GM18873 (cell line): Measurements from ENCODE around the gene OPRL1.
"Not testable (repeated sequence)": the region's sequence is repeated elsewhere in the genome, so short reads cannot be mapped to it uniquely, and the experiment has no call there.

ENCODE experiments used
- ATAC-seq: cut with Tn5 transposase; IDR thresholded peaks from one replicate; pipeline ENCODE4 v1.9.1; 2021; ENCODE audit warnings: mild to moderate bottlenecking, moderate library complexity, moderate number of reproducible peaks; ENCODE audit not compliant: unreplicated experiment, low FRiP score

The OPRL1 gene

DNA sequence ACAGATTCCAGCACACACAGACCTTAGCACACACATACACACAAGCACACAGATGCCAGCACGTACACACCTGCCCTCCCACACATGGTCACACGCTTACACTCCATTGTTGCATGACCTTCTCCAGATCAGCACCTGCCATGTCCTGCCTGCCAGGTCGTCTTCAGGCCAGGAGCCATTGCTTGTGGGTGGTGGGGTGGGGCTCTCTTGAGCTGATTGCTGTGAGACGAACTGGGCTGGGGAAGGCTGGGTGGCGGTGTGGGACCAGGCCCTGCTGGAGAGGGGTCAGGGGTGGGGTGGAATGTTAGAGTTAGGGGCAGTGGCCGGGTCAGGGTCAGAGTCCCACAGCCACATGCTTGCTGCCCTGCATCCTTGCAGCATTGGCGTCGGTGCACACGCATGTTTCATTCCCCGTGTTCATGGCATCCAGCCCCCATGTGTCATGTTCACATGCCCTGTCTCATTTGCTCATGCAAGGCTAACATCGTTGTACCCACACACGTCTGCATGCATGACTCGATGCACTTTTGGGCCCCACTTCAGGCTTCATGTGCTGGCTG is 34.0 kb downstream of the OPRL1 start:
- ATAC-seq = no peak

DNA sequence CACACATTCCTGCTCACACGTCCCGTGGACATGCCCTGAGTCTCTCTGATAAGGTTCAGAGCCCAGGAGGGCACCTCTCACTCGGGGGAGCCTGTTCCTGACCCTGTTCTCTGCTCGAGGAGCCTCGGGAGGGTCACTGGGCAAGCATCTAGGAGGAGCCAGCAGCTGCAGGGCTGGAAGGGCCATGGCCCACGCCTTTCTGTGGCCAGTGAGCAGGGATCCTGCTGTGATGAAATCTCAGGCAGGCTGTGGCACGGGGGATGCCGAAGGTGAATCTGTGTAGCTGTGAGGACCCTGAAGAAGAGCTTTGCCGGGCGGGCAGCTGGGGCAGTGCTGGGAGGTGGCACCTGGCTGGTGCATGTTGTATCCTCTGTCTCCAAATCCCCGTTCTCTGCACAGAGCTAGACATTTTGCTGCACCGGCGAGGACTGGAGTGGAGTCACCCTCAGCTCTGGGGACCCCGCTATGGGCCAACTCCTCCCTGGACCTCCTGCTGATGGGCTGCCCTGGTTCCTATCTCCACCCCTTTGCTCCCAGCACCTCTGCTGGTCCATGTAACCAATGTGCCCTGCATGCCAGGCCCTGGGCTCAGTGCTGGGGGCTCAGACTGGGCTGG is 34.6 kb downstream of the OPRL1 start:
- no peak for ATAC-seq

DNA sequence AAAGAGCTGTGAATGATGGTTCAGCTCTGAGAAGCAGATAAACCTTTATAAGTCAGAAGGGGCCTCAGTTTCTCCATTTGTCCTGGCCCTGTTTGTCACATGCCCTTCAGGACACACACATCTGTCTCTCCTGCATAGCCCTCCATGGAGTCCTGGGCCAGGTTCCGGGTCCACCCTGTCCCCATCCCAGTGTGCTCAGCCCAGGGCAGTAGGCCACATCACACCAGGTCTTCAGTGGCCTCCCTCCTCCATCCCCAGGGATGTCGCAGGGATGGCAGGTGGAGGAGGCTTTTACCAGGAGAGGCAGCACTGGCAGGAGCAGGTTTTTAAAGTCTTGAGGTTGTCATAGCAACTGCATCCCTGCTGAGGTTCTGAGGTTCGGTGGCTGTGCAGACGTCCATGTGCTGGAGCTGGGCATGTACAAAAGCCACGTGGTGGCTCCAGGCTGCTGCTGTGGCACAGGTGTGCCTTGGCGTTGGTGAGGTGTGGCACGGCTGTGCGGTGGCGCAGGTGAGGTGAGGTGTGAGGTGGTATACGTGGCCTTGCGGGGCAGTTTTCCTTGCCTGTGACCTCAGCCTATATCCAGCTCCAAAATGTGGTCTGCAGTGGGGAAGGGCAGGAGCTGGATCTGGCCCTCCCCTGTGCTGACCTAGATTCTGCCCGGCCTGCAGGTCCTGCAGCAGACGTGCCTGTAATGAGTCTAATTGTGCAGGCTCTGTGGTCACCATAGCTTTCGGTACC is 35.5 kb downstream of the OPRL1 start:
- ATAC-seq = no peak

DNA sequence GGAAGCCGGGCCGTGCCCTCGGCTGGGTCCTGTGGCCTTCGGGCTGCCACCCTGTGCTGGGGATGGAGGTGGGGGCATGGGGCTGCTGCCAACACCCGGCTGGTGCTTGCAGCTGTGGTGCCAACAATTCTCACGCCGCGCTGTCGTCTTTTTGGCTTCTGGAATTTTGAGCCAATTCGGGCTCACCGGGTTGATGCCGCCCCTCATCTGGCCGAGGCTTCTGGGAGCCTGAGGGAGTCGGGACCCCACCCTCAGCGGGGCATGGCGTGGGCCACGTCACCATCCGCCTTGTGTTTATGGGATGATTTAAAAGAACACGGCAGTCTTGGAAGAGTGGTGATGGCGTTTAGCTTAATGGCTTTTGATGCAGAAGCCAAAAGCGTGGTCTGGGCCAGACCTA is 36.1 kb downstream of the OPRL1 start:
- ATAC-seq = no peak

DNA sequence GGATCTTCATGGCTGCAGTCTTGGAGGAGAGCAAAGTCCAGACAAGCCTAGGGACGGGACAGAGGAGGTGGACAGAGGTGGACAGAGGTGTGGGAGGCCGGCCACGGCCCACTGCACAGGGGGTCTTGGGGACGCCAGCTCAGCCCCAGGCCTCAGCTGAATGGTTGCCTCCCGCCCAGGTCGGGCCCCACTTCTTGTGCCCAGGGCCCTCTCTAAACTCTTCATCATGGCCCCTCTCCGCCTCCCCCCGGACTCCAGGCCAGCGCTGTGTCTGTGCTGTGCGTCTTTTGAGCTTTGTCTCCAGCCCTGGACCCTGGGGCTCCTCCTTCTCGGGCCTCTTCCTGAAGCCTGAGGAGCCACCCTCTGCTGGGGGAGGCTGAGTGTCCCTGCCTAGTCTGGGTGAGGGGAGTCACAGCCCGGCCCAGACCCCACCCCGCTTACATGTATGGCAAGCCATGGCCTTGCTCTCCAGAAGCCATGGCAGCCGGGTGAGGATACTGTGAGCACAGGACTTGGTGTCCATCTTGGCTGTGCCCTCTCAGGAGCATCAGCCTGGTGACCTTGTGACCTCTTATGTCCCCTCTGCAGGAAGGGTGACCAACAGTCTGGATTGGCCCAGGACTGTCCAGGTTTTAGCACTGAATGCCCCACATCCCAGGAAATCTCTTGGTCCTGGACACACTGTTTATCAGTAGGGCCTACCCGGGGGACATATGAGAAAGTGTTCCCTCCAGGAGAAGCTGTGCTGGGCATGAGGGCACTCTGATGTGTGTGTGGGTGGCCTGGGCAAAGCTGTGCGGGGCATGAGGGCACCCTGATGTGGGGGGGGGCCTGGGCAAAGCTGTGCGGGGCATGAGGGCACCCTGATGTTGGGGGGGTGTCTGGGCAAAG is 36.9 kb downstream of the OPRL1 start:
- no peak for ATAC-seq

DNA sequence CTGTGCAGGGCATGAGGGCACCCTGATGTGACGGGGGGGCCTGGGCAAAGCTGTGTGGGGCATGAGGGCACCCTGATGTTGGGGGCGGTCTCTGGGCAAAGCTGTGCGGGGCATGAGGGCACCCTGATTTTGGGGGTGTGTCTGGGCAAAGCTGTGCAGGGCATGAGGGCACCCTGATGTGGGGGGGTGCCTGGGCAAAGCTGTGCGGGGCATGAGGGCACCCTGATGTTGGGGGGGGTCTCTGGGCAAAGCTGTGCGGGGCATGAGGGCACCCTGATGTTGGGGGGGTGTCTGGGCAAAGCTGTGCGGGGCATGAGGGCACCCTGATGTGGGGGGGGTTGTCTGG is 37.5 kb downstream of the OPRL1 start:
- not testable (repeated sequence) for ATAC-seq

DNA sequence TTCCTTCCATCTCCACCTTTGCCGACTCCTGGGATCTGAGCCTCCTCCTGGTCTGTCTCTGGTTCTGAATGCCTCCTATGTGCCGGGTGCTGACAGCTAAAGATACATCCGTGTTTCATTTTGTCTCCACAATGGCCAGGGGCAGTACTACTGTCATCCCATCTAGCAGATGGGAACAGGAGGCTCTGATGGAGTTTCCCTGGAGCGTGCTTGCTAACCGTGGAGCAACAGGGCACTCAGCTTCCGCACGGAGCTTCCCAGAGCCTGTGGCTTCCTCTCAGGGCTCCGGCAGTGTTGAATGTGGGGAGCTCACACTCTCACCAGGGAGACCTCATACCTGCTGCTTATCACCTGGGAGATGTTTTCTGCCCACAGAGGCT is 39.4 kb downstream of the OPRL1 start:
- ATAC-seq = no peak

DNA sequence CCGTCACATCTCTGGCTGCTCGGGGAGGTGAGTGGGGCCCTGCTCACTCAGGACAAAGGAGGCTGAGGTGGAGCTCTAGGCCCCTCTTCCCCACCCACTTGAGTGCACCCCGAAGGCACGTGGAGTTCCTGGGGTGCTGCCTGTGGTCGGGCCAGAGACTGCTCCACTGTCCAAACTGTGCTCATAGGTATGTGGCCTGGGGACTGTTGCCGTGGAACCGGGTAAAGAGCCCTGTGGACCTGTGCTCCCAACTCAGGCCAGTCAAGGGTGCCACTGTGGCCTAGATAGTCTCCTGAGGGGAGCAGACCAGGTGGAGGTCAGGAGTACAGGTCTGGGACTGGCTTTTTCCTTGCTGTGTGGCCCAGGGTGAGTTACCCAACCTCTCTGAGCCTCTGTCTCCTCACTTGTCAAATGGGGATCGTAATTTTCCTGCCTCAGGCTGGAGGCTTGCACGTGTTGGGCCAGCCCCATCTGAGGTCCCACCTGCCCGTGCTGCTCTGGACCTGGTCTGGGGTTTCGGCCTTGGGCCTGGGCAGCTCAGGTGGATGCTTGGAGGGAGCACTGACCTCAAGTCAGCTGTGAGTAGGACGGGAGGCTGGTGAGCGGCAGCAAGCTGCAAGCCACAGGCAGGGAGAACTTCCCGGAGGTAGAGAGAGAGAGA is 39.9 kb downstream of the OPRL1 start:
- no peak for ATAC-seq

DNA sequence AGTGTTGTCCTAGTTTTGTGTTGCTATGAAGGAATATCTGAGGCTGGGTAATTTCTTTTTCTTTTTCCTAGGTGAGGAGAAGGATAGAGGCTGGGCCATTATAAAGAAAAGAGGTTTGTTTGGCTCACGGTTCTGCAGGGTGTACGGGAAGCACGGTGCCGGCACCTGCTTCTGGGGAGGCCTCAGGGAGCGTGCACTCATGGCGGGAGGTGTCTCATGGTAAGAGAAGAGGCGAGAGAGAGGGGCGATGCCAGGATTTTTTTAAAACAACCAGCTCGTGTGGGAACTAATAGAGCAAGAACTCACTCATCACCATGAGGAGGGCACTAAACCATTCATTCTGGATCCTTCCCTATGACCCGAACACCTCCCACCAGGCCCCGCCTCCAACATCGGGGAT is 41.7 kb downstream of the OPRL1 start:
- no peak for ATAC-seq

DNA sequence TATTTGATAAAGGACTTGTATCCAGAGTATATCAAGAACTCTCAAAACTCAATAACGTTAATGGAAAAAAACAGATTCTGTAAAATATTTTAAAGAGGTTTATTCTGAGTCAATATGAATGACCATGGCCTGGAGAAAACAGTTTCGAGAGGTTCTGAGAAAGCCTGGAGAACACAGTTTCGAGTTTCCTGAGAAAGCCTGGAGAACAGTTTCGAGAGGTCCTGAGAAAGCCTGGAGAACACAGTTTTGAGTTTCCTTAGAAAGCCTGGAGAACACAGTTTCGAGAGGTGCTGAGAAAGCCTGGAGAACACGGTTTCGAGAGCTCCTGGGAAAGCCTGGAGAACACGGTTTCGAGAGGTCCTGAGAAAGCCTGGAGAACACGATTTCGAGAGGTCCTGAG is 43.0 kb downstream of the OPRL1 start:
- ATAC-seq = not testable (repeated sequence)

DNA sequence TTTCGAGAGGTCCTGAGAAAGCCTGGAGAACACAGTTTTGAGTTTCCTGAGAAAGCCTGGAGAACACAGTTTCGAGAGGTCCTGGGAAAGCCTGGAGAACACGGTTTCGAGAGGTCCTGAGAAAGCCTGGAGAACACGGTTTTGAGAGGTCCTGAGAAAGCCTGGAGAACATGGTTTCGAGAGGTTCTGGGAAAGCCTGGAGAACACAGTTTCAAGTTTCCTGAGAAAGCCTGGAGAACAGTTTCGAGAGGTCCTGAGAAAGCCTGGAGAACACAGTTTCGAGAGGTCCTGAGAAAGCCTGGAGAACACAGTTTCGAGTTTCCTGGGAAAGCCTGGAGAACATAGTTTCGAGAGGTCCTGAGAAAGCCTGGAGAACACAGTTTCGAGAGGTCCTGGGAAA is 43.6 kb downstream of the OPRL1 start:
- not testable (repeated sequence) for ATAC-seq

DNA sequence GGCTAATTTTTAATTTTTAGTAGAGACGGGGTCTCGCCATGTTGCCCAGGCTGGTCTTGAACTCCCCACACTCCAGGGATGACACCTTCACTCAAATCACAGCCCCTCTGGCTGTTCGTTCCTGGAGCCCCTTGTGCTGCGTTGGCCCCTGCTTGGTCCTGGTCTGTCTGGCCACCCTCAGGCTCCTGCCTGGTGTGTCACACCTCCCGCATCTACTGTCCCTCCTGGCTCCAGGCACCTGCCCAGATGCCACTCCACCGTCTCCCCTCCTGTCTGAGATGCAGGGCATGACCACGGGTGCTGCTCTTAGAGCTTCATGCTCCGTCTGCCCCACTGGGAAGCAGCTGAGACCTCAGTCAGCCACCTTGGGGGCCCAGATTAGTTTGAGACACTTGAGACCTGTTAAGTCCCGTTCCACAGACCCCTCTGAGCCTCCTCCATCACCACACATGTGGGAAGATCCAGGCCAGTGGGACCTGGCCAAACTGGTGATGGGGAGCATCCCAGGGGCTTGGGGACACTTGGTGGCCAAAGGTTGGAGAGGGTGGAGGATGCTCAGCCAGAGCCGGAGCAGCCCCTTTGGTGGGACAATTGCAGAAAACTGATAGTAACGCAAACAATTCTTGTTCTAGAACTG is 49.4 kb downstream of the OPRL1 start:
- ATAC-seq = no peak

DNA sequence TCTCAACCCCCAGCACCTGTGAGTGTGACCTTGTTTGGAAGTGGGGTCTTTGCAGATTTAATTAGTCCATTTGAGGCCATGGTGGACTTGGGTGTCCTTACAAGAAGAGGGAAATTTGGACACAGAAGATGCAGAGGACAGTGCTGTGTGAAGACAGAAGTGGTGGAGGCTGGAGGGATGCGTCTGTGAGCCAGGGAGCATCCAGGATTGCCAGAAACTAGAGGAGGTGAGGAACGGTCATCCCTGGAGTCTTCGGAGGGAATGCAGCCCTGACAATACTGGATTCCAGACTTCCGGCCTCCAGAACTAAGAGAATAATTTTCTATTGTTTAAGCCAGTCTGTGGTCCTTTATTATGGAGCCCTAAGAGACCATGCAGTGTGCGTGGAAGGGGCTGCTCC is 50.4 kb downstream of the OPRL1 start:
- no peak for ATAC-seq

DNA sequence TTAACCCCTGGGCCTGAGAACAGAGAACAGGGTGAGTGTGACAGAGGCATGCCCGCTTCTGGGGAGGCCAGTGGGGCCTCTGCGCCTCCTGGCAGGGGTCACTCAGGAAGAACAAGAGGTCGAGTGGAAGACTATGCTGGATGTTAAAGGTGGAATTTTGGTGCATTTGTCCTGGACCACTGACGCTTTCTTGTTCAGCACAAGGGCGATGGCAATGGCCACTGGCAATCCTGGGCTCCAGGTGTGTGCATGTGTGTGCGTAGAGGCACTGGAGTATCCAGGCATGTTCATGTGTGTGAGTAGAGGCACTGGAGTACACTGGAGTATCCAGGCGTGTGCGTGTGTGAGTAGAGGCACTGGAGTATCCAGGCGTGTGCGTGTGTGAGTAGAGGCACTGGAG is 51.0 kb downstream of the OPRL1 start:
- ATAC-seq = no peak

DNA sequence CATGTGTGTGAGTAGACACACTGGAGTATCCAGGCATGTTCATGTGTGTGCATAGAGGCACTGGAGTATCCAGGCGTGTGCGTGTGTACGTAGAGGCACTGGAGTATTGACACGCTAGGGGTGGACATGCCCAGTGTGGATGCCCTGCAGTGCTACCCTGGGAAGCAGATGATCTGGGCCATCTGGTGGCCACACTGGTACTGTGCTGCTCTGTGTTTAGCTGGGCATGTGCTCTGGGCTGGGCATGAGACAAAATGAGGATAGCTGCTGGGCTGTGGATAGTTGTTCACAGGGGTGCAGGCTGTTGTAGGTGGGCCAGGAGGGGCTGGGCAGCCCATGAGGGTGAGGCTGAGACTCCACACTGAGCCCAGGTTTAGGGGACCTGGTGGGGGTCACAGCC is 51.5 kb downstream of the OPRL1 start:
- no peak for ATAC-seq

DNA sequence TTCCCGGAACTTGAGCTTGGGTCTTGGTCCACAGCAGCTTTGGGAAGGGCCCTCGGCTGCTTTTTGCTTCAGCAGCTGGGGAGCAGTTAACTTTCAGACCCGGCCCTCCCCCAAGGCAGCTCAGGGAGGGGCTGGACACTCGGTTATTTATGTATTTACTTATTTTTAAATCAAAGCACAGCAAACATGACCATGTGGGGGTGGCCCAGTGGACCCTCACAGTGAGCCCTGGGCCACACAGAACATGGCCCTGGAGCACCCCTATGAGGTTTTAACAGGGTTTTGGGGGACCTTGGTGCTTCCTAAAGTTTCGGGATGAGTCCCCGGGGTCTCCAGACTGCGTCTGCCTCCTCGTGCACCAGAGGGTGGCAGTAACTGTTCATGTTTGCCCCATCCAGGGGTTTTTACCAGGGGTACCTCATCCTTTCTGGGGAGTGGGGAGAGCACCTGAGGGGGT is 54.1 kb downstream of the OPRL1 start:
- no peak for ATAC-seq

DNA sequence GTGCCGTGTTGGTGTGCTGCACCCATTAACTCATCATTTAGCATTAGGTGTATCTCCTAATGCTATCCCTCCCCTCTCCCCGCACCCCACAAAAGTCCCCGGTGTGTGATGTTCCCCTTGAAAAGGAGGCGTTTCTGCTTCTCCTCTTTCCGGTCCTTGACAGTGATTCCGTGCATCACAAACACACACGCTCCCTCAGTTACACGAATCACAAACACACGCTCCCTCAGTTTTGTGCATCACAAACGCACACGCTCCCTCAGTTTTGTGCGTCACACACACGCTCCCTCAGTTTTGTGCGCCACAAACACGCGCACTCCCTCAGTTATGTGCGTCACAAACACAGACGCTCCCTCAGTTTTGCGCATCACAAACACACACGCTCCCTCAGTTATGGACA is 54.9 kb downstream of the OPRL1 start:
- not testable (repeated sequence) for ATAC-seq

DNA sequence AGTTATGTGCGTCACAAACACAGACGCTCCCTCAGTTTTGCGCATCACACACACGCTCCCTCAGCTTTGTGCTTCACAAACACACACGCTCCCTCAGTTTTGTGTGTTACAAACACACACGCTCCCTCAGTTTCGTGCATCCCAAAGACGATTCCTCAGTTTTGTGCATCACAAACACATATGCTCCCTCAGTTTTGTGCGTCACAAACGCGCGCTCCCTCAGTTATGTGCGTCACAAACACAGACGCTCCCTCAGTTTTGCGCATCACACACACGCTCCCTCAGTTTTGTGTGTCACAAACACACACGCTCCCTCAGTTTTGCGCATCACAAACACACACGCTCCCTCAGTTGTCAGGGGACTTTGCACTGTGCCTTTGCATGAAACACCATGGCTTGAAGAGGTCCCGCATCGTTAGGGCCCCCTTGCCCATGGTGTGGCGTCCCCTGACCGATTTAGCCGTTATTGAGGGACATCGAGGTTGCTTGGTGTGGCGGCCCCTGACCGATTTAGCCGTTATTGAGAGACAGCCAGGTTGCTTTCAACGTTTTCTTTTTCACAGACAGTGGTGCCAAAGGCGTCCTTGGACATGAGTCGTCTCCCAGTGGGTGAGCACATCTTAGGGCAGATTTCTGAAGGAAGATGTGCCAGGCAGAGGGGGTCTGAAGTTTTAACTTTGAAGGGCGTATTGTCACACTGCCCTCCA is 56.3 kb downstream of the OPRL1 start:
- no peak for ATAC-seq

DNA sequence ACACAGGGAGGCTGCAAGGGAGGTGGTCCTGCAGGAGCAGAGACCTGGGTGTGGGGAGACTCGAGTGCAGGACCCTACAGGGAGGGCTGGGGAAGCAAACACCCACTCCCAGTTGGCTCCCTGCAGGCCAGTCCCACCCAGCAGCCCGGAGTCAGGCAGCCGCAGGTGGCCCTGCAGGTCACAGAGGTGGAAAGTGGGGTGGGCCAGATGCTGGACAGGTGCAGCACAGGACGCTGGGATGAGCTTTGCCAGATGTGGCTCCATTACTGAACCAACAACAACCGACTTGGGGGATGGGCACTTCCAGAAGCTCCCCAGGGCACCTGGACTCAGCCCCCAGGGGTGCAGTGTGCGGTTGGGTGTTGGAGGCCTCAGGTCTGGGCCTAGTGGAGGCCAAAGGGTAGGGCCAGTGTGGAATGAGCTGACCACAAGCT is 57.7 kb downstream of the OPRL1 start:
- ATAC-seq = no peak
